ENCODE measurements around the gene TBC1D25.
A peak's percentile ranks its signal among the peaks of the same experiment; 100 is the strongest.

TBC1D25 gene

DNA sequence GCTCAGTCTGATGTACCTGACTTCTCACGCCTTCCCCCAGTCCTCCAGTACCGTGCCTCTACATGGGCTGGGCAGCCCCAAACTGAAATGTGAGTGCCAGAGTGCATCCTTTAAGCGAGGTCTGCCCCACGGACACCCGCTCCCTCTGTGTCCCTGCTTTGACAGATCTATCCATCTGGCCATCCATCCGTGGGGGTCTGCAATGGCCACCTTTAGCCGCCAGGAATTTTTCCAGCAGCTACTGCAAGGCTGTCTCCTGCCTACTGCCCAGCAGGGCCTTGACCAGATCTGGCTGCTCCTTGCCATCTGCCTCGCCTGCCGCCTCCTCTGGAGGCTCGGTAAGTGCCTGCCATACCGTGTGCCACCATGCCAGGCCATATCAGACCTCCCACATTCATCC lies 29.9 kb upstream of the TBC1D25 start:
- peak overlapping the region; percentile 71 for H3K4me3 ChIP-seq (ENCODE audit: low read depth, low read length)
- TF ChIP-seq, protein P1, sequence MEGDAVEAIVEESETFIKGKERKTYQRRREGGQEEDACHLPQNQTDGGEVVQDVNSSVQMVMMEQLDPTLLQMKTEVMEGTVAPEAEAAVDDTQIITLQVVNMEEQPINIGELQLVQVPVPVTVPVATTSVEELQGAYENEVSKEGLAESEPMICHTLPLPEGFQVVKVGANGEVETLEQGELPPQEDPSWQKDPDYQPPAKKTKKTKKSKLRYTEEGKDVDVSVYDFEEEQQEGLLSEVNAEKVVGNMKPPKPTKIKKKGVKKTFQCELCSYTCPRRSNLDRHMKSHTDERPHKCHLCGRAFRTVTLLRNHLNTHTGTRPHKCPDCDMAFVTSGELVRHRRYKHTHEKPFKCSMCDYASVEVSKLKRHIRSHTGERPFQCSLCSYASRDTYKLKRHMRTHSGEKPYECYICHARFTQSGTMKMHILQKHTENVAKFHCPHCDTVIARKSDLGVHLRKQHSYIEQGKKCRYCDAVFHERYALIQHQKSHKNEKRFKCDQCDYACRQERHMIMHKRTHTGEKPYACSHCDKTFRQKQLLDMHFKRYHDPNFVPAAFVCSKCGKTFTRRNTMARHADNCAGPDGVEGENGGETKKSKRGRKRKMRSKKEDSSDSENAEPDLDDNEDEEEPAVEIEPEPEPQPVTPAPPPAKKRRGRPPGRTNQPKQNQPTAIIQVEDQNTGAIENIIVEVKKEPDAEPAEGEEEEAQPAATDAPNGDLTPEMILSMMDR (IDR thresholded peaks at IDR 0.05; ENCODE audit: low read depth, low read length): no peak

DNA sequence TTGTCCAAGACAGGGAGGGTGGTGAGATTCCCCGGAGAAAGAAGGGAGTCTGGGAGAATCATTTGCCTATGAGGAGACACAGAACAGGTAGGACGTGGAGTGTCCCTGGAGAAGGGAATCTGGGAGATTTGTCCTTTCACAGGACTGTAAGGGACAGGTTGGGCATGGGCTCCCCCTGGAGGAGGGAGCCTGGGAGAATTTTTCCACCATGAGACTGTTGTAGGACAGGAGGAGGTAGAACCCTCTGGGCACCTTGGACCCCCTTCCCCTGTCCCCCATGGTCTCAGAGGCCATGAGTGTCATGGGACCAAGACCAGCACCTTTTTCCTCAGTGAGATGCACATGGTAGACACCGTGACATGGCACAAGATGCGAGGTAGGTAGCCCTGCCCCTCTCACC lies 28.0 kb upstream of the TBC1D25 start:
- TF ChIP-seq, protein P1 (IDR thresholded peaks at IDR 0.05; ENCODE audit: low read depth, low read length): no peak
- no peak overlapping the region for H3K4me3 ChIP-seq (ENCODE audit: low read depth, low read length)

DNA sequence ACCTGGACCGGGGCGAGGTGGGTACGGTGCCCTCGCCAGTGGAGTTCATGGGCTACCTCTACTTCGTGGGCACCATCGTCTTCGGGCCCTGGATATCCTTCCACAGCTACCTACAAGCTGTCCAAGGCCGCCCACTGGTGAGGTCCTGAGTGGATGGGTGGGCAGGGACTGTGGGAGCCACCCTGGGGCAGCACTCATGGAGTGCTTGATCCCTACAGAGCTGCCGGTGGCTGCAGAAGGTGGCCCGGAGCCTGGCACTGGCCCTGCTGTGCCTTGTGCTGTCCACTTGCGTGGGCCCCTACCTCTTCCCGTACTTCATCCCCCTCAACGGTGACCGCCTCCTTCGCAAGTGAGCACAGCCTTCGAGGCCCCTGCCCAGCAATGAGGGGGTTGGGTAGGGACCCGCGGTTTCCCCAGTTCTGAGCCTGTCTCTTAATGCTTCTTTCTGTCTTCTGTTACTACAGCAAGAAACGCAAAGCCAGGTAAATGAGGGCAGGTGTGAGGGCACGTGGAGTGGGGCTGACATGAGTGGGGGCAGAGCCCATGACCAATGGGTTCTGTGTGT lies 27.1 kb upstream of the TBC1D25 start:
- H3K4me3 ChIP-seq (ENCODE audit: low read depth, low read length): no peak overlapping the region
- TF ChIP-seq, protein P1 (IDR thresholded peaks at IDR 0.05; ENCODE audit: low read depth, low read length): no peak

DNA sequence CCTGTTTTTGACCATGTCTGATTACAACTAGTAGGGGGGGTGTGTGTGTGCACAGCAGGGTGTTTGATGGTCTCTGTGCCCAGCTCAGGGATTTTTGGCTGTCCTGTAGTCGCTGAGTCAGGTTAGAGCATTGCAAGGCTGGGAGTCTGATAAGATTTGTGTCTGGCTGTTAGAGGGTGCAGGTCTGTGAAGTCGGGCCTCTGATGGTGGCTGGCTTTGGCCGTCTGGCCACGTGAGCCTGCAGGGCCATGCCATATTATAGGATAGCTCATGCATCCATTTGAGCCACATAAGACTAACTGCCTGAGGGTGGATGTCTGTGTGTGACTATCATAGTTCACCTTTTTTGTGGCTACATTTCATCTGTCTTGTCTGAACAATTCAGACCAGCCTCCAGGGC lies 25.8 kb upstream of the TBC1D25 start:
- H3K4me3 ChIP-seq (ENCODE audit: low read depth, low read length): no peak overlapping the region
- TF ChIP-seq, protein P1 (IDR thresholded peaks at IDR 0.05; ENCODE audit: low read depth, low read length): no peak

DNA sequence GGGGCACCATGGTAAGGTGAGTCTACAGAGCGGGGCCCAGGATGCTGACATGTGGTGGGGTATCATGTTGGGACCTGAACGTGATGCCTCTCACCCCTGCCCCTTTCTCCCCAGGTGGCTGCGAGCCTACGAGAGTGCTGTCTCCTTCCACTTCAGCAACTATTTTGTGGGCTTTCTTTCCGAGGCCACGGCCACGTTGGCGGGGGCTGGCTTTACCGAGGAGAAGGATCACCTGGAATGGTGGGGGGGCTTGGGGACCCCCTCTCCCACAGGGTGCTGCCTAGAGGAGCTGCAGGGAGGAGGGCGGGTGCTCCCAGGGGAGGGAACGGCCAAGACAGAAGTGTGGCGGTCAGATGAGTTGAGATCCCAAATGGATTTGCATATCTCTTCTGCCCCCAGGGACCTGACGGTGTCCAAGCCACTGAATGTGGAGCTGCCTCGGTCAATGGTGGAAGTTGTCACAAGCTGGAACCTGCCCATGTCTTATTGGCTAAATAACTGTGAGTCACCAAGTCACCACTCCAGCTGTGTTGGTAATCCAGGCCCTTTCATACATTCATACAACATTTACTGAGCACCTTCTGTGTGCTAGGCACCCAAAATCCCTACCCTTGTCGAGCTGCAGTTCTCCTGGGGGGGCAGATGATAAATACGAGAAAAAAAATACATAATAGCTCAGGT lies 25.2 kb upstream of the TBC1D25 start:
- TF ChIP-seq, protein P1 (IDR thresholded peaks at IDR 0.05; ENCODE audit: low read depth, low read length): no peak
- no peak overlapping the region for H3K4me3 ChIP-seq (ENCODE audit: low read depth, low read length)

DNA sequence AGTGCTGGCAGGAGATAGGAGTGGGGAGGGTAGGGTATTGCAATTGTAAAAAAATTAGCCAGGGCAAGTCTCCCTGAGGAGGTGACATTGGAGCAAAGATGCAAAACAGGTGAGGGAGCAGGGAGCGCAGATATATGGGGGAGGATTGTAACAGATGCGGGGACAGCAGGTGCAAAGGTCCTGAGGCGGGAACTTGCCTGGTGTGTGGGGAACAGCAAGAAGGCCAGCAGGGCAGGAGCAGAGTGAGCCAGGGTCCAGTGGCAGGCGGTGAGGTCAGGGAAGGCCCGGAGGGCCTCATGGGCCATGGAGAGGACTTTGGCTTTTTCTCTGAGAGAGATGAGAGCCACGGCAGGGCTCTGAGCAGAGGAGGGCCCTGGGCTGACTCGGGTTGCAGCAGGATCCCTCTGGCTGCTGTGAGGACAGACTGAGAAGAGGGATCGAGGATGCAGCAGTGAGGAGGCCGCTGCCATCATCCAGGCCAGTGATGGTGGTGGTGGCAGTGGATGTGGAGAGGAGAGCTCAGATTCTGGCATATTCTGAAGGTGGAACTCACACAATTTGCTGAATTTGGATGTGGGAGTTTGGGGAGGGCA lies 24.6 kb upstream of the TBC1D25 start:
- TF ChIP-seq, protein P1 (IDR thresholded peaks at IDR 0.05; ENCODE audit: low read depth, low read length): no peak
- no peak overlapping the region for H3K4me3 ChIP-seq (ENCODE audit: low read depth, low read length)

DNA sequence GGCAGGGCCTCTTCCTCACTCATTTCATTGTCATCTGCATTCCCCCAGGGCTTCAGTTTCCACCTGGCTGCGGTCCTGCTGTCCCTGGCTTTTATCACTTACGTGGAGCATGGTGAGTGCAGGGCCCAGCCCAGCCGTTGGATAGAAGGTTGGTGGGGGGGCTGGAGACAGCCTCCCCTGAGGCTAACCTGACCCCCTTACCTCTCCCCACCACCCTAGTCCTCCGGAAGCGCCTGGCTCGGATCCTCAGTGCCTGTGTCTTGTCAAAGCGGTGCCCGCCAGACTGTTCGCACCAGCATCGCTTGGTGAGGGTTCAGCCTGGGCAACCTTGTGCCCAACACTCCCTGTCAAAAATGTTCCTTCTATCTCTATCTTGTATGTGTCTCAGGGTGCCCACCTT lies 23.7 kb upstream of the TBC1D25 start:
- H3K4me3 ChIP-seq (ENCODE audit: low read depth, low read length): no peak overlapping the region
- TF ChIP-seq, protein P1 (IDR thresholded peaks at IDR 0.05; ENCODE audit: low read depth, low read length): no peak

All from WI38 (cell line).